COLO668 (cell line): ENCODE results near the gene REEP3.
"Not testable (repeated sequence)": the region's sequence is repeated elsewhere in the genome, so short reads cannot be mapped to it uniquely, and the experiment has no call there.

ENCODE experiments used
- DNase-seq: peaks from one replicate; lab custom pipeline; 2025; ENCODE audit not compliant: unreplicated experiment; lab: John Stamatoyannopoulos, UW

Gene REEP3, protein sequence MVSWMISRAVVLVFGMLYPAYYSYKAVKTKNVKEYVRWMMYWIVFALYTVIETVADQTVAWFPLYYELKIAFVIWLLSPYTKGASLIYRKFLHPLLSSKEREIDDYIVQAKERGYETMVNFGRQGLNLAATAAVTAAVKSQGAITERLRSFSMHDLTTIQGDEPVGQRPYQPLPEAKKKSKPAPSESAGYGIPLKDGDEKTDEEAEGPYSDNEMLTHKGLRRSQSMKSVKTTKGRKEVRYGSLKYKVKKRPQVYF

DNA sequence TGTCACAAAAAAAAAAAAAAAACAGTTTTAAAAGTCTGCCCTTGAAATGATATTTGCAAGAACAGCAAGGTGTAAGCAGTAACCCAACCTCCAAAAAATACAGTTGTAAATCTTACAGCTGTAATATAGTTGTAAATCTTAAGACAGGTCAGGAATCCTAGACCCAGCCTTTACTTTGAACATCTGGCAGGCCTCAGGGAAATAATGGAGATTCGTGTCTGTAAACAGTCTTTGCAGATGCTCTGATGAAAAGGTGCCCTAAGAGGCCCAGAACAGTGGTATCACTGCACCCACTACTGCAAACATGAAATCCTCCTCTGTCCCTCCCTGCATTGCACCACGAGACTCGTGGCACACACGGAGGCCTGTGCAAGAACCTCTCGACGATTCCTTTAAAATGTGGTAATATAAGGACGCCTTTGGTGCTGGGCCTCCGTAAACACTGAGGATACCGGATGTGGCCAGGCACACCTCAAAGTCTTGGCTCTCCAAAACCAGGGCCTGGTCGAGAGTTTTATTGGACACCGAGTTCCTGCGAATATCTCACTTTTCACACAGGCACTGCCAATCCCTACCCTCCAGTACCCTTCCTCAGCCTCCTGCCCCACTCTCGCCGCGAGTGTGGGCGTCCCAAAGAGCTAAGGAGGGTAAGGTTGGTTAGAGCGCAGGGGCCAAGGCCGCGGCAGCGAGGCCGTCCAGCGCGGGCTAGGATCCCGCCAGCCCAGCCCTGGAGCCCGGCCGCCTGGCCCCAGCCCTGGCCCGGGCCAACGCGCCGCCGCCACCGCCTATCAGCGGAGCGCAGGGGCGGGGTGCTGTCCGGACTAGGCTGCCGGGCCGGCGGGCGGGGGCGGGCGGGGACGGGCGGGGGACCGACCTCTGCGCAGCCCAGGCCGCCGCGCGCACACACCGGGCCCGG lies at the start of gene REEP3:
Gene REEP3 (plus strand): TSS at position 902 of the 916 bp plus-strand sequence. CDS start 145 bp downstream, outside the sequence.
- peak; percentile 79 for DNase-seq

DNA sequence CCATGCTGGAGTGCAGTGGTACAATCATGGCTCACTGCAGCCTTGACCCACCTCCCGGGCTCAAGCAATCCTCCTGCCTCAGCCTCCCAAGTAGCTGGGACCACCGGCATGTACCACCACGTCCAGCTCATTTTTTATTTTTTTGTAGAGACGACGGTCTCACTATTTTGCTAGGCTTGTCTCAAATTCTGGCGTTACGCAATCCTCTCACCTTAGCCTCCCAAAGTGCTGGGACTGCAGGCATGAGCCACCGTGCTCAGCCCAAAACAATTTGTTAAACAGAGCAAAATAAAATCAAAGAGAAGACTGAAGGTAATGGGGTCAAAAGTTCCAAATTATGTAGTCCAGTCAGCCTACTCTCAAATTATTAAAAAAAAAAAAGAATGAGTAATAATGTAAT lies 46.7 kb upstream of the REEP3 start:
- DNase-seq: no peak

DNA sequence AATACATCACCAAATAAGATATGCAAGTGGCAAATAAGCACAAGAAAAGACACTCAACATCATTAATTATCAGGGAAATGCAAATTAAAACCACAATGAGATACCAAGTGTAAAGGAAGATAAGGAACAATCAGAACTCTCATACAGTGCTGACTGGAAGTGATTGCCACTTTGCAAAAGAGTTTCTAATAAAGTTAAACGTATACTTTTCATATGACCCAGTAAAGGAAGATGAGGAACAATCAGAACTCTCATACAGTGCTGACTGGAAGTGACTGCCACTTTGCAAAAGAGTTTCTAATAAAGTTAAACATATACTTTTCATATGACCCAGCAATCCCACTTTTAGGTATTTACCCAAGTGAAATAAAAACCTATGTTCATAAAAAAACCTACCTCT lies 43.3 kb upstream of the REEP3 start:
- DNase-seq: no peak

DNA sequence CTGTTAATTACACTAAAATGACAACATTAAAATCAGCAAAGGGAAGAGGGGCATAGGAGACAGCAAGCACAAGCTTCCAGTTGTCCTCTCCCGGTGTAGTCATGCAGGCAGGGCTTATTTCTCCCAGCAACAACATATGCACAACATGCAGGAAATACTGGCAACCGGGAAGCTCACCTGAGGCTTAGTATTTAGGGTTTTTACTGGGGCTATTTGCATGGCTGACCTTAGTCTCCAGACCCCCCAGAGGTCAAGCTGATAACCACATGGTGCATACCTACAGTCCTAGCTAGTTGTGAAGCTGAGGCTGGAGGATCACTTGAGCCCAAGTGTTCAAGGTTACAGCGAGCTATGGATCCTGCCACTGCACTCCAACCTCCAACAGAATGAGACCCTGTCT lies 42.6 kb upstream of the REEP3 start:
- DNase-seq: no peak

DNA sequence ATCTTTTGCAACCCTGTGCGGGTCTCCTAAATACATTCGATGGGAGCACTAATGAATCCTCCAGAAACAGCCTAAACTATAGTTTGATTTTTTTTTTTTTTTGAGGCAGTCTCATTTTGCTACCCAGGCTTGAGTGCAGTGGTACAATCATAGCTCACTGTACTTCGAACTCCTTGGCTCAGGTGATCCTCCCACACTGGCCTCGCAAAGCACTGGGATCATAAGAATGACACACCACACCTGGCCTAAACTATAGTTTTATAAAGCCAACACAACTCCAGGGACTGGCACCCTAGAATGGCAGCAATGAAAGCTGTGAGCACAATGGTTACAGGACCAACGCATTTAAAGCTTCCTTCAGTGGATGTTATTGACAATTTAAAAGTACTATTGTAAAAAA lies 41.0 kb upstream of the REEP3 start:
- DNase-seq: no peak

DNA sequence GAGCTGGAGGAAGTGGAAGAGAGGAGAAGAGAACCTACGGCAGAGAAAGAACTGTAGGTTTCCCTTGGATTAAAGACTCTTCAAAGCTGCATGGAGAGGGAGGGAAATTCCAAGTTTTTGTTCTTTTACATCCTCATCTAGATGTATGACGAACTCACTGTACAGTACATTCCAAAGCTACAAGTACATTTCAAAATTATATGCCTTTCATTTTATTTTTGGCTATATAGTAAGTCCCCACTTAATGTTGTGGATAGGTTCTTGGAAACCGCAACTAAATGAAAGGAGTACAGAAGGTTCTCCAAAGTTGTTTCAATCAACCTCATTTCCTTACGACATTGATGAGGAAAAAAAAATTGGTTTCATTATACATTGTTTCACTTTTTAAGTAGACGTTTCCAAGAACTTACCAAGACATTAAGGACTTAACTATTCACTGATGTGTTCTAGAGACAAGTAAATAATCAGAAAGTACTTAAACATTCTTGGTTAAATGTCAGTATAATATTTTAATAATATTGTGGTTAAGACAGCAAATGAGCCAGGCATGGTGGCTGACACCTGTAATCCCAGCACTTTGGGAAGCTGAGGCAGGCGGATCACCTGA lies 39.3 kb upstream of the REEP3 start:
- DNase-seq: no peak

DNA sequence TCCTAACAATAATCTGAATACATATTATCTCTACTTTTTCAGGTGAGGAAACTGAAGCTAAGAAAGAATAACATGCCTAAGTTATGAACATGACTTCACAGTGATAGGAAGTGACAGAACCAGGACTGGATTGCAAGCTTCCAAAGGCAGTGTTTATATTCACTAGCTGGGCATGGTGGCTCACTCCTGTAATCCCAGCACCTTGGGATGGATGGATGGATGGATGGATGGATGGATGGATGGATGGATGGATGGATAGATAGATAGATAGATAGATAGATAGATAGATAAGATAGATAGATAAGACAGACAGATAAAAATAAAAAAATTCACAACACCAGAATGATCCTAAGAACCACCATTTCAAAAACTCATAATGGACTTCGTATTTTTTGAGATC lies 37.2 kb upstream of the REEP3 start:
- no peak for DNase-seq

DNA sequence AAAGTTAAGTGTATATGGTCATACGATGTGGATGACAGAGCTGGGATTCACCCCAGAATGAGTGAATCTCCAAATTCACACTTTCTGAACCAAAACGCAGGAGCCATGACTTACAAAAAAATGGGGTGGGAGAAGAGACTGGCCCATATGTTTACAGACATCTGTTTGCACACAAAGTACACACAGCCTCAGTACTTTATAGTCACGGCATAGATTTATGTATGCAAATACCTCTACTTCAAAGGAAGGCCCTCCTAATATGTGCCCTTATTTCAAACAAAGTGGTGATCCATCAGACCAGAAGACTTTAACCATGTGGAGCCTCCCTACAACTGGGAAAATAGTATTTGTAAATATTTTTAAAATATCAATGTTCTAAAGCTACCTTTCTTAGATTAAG lies 33.2 kb upstream of the REEP3 start:
- DNase-seq: no peak

DNA sequence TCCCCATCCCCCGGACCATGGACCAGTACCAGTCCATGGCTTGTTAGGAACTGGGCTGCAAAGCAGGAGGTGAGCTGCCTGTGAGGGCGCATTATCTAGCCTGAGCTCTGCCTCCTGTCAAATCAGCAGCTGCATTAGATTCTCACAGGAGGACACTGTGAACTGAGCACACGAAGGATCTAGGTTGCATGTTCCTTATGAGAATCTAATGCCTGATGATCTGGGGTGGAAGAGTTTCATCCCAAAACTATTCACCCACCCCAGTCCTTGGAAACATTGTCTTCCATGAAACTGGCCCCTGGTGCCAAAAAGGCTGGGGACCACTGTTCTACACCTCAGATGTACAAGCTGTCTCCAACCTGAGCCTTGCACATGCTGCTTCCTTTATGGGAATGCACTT lies 31.4 kb upstream of the REEP3 start:
- DNase-seq: no peak

DNA sequence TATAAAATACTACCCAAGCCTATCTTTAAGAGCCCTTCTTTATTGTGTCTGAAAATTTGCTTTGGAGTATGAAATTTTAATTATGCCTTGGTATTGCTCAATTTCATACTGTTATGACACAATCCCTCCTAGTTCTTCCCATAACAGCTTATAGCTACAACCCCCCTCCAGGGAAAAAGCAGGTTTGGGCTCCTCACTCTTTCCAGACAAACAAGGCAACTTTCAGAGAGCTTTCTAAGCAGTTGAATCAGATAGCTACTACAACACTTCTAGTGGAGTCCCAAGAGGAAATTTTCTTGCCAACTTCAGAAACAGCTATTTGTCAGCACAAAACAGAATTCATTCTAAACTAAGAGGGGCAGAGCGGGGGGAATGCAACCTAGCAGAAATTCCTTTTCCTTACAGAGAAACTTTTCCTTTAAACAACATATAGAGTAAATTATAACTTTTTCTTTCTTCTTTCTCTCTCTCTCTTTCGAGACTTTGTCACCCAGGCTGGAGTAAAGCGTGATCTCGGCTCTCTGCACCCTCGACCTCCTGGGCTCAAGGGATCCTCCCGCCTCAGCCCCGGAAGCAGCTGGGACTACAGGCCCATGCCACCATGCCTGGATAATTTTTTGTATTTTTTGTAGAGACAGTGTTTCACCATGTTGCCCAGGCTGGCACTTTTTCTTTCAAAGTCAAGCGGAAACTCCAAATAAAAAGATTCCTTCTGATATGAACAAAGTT lies 29.4 kb upstream of the REEP3 start:
- DNase-seq: no peak

DNA sequence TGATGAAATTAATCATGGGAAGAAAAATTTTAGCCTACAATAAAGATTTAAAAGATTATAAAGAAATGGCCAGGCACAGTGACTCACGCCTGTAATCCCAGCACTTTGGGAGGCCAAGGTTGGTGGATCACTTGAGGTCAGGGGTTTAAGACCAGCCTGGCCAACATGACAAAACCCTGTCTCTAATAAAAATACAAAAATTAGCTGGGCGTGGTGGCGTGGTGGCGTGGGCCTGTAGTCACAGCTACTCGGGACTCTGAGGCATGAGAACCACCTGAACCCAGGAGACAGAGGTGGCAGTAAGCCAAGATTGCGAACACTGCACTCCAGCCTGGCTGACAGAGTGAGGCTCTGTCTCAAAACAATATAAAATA lies 28.9 kb upstream of the REEP3 start:
- DNase-seq: not testable (repeated sequence)

DNA sequence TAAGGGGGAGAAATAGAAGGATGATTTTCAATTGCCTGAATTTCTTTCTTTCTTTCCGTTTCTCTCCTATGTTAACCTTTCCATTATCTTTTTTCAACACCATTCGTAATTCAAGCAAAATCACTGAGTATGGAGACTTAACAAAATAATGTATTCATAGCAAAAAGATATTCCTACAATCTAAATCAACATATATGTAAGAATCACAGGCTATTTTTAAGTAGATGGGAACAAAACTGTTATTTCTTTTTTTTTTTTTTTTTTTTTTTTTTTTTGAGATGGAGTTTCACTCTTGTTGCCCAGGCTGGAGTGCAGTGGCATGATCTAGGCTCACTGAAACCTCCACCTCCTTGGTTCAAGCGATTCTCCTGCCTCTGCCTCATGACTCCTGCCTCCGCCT lies 28.2 kb upstream of the REEP3 start:
- DNase-seq: no peak

DNA sequence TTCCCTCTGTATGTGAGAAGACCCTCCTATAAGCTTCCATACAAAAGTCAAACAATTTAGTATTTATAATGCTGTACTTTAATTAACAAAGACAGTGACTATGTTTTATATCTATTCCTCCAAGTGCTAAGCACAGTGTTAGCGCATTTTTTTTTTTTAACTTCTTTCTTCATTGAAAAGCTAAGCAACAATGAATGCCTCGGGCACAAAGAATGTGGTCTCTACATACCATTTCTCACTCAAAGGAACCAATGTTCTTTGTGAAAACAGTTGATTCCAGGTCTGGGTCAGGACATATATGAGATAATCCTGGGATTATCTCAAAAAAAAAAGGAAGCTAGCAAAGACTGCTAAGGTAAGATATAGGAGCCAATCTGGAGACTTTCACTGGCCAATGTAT lies 26.2 kb upstream of the REEP3 start:
- DNase-seq: no peak

DNA sequence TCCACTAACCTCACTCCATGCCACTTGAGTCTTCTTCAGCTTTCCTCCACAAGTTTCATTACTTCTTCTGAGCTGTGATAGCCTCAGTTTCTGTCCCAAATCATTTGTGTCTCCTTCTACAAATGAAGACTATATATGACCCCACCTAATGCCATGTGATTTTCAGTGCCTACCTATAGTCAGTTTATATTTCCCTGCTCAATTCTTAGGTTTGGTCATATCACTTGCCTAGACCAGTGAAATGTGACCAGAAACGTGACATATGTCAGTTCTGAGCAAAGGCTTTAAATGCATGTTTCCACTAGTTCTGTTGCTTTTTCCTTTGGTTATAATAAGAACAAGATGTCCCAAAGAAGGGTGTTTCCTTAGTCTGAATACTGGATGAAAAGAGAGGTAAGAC lies 24.6 kb upstream of the REEP3 start:
- no peak for DNase-seq

DNA sequence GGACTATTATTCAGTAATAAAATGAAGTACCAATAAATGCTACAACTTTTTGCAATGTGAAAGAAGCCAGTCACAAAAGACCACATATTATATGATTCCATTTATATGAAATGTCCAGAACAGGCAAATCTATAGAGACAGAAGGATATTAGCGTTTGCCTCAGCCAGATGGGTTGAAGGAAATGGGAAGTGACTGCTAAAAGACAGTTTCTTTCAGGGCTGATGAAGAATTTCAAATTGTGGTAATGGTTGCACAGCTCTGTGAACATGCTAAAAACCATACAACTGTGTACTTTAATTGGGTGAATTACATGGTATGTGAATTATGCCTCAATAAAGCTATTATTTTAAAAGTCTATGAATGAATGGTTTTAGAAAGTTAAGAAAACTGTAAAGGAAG lies 23.9 kb upstream of the REEP3 start:
- no peak for DNase-seq

DNA sequence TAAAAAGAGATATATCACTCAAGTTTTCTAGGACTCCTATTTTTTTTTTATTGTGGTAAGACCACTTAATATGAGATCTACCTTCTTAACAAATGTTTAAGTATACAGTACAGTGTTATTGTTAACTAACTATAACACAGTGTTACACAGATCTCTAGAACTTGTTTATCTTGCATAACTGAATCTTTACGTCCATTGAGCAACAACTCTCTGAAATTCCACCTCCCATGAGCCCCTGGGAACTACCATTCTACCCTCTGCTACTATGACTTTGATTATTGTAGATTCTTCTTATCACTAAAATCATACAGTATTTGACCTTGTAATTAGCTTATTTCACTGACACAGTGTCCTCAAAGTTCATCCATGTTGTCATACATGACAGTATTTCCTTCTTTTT lies 22.5 kb upstream of the REEP3 start:
- DNase-seq: no peak

DNA sequence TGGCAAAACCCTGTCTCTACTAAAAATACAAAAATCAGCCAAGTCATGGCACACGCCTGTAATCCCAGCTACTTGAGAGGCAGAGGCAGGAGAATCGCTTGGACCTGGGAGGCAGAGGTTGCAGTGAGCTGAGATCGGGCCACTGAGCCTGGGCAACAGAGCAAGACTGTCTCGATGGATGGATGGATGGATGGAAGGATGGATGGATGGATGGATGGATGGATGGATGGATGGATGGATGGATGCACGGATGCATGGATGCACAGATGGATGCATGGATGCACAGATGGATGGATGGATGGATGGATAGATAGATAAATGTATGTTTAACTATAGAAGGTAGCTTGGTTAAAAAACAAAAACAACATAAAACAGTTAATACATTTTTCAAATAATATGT lies 20.6 kb upstream of the REEP3 start:
- not testable (repeated sequence) for DNase-seq

DNA sequence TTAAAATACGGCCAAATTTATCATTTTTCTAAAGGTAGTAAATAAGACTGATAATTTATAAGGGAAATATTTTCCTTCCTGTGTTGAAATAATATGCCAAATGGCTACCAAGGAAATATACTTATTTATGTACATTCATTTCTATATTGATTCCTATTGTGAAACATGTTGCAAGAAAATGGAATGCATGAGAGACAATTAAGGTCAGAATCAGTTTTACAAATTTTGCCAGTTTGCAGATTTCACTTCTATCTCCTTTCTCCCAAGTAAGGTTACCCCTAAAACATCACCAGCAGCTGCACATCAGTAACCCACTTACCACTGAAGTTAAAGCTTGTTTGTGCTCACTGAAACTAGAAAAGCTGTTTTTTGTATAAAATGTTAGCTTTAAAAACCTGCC lies 19.2 kb upstream of the REEP3 start:
- DNase-seq: no peak

DNA sequence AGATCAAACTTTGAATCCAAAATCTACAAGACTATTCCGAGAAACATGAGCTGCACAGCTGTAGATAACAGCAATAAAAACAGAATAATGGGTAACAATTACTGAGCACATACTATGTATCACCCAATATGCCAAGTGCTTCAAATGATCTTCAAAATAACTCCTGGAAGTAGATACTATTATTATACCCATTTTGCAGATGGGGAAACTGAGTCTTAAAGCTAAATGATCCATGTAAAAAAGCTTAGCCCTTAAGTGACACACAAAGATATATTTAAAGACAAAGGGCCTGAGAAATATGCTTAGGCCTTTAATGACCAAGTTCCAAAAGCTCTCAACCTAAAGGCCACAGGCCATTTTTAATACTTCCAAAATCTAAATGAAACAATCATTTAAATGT lies 18.4 kb upstream of the REEP3 start:
- no peak for DNase-seq

DNA sequence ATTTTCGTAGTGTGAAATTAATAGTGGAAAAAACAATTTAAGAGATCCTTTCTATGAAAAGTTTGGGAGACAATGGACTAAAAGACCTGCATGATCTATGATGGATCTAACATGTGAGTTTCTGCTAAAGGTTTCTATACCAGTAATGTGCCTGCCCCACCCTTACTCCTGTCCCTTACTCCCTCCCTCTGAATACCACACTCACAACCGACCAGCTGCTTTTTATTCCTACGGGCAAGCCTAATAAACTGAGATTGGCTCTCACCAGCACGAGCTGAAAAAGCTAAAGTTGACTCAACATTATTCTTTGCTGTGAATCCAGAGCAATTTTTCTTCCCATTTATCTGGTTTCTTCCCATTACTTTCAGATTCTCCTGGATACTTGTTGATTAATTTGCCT lies 17.8 kb upstream of the REEP3 start:
- DNase-seq: no peak

DNA sequence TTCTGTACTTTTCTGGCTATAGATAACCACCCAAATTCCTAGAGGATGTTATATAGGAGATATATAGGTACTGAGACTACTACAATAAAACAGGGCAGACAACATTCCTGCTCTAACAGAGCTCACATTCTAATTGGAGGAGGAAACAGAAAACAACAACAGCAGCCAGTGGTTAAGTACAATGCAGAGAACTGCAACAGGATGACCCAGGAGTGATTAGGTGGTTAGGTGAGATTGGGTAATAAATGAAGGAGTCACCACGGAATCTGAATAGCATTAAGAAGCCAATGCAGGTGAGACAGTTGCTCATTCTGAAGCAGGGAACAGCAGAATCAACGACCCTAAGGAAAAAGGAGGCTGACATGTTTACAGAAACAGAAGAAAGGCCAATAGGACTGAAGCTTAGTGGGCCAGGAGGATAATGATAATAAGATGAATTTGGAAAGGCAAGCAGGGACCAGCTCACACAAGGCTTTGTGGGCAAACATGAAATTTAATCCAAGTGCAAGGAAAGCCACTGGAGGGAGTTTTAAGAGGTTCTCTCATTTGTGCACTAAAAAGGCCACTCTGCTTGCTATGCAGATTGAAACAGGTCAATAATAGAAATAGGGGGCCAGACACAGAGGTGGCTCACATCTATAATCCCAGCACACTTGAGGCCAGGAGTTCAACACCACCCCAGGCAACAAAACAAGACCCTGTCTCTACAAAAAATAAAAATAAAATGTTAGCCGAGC lies 16.9 kb upstream of the REEP3 start:
- no peak for DNase-seq
